K562 (cell line): Measurements from ENCODE around the gene BRAF. TPM values are rescaled to one million over a fixed set of nuclear protein-coding genes. Genes with fewer than 3 reads are reported as not detected.

ENCODE experiments used
- ATAC-seq: fragments of 200-7000 bp; cut with Tn5 transposase; 3 replicates; pipeline ENCODE4 v1.9.1; 2020; ENCODE audit warnings: moderate library complexity
- BruUV-seq: library from RNA; stranded (reverse); fragments of 400-500 nt; replicated peaks from 2 replicates; lab custom pipeline; 2021; lab: Mats Ljungman, UMichigan
- CTCF ChIA-PET: fragments of 300-600 bp; formaldehyde crosslinking; extraction: SDS; loops from one replicate; lab custom pipeline; 2021; ENCODE audit warnings: low intra/inter-chr PET ratio; lab: Yijun Ruan, JAX
- POLR2A ChIA-PET: fragments of 300-600, 350-650 bp; sonication (Branson Sonifier 250); formaldehyde crosslinking; extraction: SDS; loops from one replicate; lab custom pipeline; 2021; ENCODE audit warnings: antibody characterized with exemption, inconsistent platforms; lab: Yijun Ruan, JAX
- DNase-seq, 4 experiments: peaks; one replicate each; pipeline versions ENCODE4 v3.0.0 to v3.0.0-alpha.2; 2011 to 2018; ENCODE audit warnings: low spot score in 3 of 4, mixed read lengths in 3 of 4; ENCODE audit errors: extremely low read depth in 1 of 4
- FAIRE-seq: peaks from 2 replicates; lab custom pipeline; 2011; peaks lifted over from hg19 to GRCh38; lab: Jason Lieb, UNC
- H2AFZ ChIP-seq: 2 replicates; pipeline ENCODE4 v1.6.0; 2011; ENCODE audit warnings: low read depth, low read length, control low read depth, inconsistent platforms
- H3K27ac ChIP-seq: fragments of 200-600 bp; 3 replicates; pipeline ENCODE4 v1.8.0; 2011; ENCODE audit warnings: low read depth, mild to moderate bottlenecking, control low read depth, inconsistent platforms, low read length, moderate library complexity, mixed read lengths; ENCODE audit errors: extremely low read depth
- H3K27me3 ChIP-seq, 2 experiments: fragments of 300-600 bp in 1 of 2; 2 replicates in 1 of 2; 3 replicates in 1 of 2; pipeline versions ENCODE4 v1.6.0 to v1.8.0; 2011; ENCODE audit warnings: inconsistent platforms in 2 of 2, low read length in 2 of 2, mild to moderate bottlenecking in 1 of 2, mixed read lengths in 1 of 2, moderate library complexity in 1 of 2; ENCODE audit not compliant: control insufficient read depth in 2 of 2, insufficient read depth in 2 of 2
- H3K36me3 ChIP-seq: fragments of 300-600 bp; 3 replicates; pipeline ENCODE4 v1.8.0; 2011; ENCODE audit warnings: mild to moderate bottlenecking, low read length, inconsistent platforms; ENCODE audit not compliant: control insufficient read depth, insufficient read depth
- H3K4me1 ChIP-seq, 2 experiments: fragments of 200-600 bp in 1 of 2; replicated peaks in 1 of 2; 2 replicates in 1 of 2; 3 replicates in 1 of 2; pipeline versions ENCODE4 v1.5.1 to v1.8.0; 2011; ENCODE audit warnings: inconsistent platforms in 2 of 2, low read length in 2 of 2, mild to moderate bottlenecking in 1 of 2, mixed read lengths in 1 of 2, moderate library complexity in 1 of 2; ENCODE audit not compliant: control insufficient read depth in 2 of 2, insufficient read depth in 2 of 2
- H3K4me2 ChIP-seq: 2 replicates; pipeline ENCODE4 v1.6.1; 2011; ENCODE audit warnings: low read length, control low read depth, inconsistent platforms, mixed read lengths; ENCODE audit not compliant: insufficient read depth
- H3K4me3 ChIP-seq: fragments of 200-600 bp; sonication (generic), shearing (Covaris generic); 2 replicates; pipeline ENCODE4 v1.5.1; 2016; ENCODE audit warnings: control low read depth, inconsistent platforms
- H3K79me2 ChIP-seq: fragments of 200-600 bp; 3 replicates; pipeline ENCODE4 v1.8.0; 2011; ENCODE audit warnings: low read length, inconsistent platforms; ENCODE audit not compliant: control insufficient read depth, insufficient read depth
- H3K9ac ChIP-seq, 2 experiments: 2 replicates each; pipeline versions ENCODE4 v1.6.0 to v1.6.1; 2011; ENCODE audit warnings: low read depth in 2 of 2, low read length in 2 of 2, control low read depth in 1 of 2, inconsistent platforms in 1 of 2, mild to moderate bottlenecking in 1 of 2, mixed read lengths in 1 of 2; ENCODE audit not compliant: insufficient read depth in 1 of 2
- H3K9me1 ChIP-seq: one replicate; pipeline ENCODE4 v1.6.0; 2011; ENCODE audit warnings: inconsistent platforms, mild to moderate bottlenecking, low read length, moderate library complexity; ENCODE audit not compliant: control insufficient read depth, insufficient read depth
- H3K9me3 ChIP-seq: replicated peaks from 2 replicates; pipeline ENCODE4 v1.5.1; 2011; ENCODE audit warnings: low read depth, low read length, inconsistent platforms; ENCODE audit not compliant: control insufficient read depth, insufficient read depth
- H4K20me1 ChIP-seq: replicated peaks from 2 replicates; pipeline ENCODE4 v1.6.1; 2011; ENCODE audit warnings: low read length, inconsistent platforms, mixed read lengths; ENCODE audit not compliant: control insufficient read depth, insufficient read depth
- AFF1 ChIP-seq, 2 experiments: fragments of 450-650 bp; IDR thresholded peaks; 2 replicates each; pipeline ENCODE4 v1.6.1; 2018; ENCODE audit warnings: mild to moderate bottlenecking in 2 of 2, low read depth in 1 of 2; ENCODE audit not compliant: partially characterized antibody in 2 of 2
- CBFB ChIP-seq: sonication (generic); formaldehyde crosslinking; IDR thresholded peaks from 2 replicates; pipeline ENCODE4 v1.4.0; 2020; ENCODE audit warnings: mild to moderate bottlenecking, missing genetic modification reagents
- CHAMP1 ChIP-seq: fragments of 450-650 bp; IDR thresholded peaks from 2 replicates; pipeline ENCODE4 v1.6.1; 2016; ENCODE audit warnings: mild to moderate bottlenecking
- FOXP4 ChIP-seq: sonication (generic); formaldehyde crosslinking; IDR thresholded peaks from 2 replicates; pipeline ENCODE4 v1.8.0; 2022; ENCODE audit warnings: mild to moderate bottlenecking, missing genetic modification reagents, borderline replicate concordance
- GTF2F1 ChIP-seq: IDR thresholded peaks from 2 replicates; pipeline ENCODE4 v1.6.1; 2011; ENCODE audit warnings: low read depth, low read length, improper control_type of control experiment
- JUN ChIP-seq, 2 experiments: sonication (generic) in 1 of 2; formaldehyde crosslinking in 1 of 2; IDR thresholded peaks; 2 replicates each; pipeline versions ENCODE4 v1.6.1 to v1.8.0; 2012 to 2022; ENCODE audit warnings: borderline replicate concordance in 2 of 2, mild to moderate bottlenecking in 2 of 2, improper control_type of control experiment in 1 of 2, low read depth in 1 of 2, low read length in 1 of 2, missing genetic modification reagents in 1 of 2
- MEIS2 ChIP-seq: fragments of 450-650 bp; IDR thresholded peaks from 2 replicates; pipeline ENCODE4 v1.6.1; 2014; ENCODE audit warnings: mild to moderate bottlenecking; ENCODE audit not compliant: partially characterized antibody
- TRIM25 ChIP-seq: fragments of 450-650 bp; IDR thresholded peaks from 2 replicates; pipeline ENCODE4 v1.7.0; 2016; ENCODE audit warnings: borderline replicate concordance
- ZNF239 ChIP-seq: fragments of 250-450 bp; sonication (Bioruptor Pico); IDR thresholded peaks from 2 replicates; pipeline ENCODE4 v1.4.0; 2020; ENCODE audit warnings: mild to moderate bottlenecking
- ZNF253 ChIP-seq: fragments of 250-450 bp; sonication (Bioruptor Pico); conservative IDR thresholded peaks from 2 replicates; pipeline ENCODE4 v1.6.1; 2021; ENCODE audit warnings: mild to moderate bottlenecking
- WGBS: fragments of 100-300 bp; shearing (Covaris generic); methylation state at CpG from one replicate; pipeline ENCODE4 v1.1.6; 2016; ENCODE audit warnings: low coverage, mixed read lengths; ENCODE audit not compliant: insufficient coverage; ENCODE audit errors: missing lambda C conversion rate; 5-methylcytosine and 5-hydroxymethylcytosine counted together
- in situ Hi-C: fragments of 300-500 bp; cut with MboI; formaldehyde crosslinking; loops from 4 replicates; pipeline ENCODE4 v1.15.0; 2018; ENCODE audit warnings: inconsistent platforms, mixed read lengths
- intact Hi-C: fragments of 100-400 bp; cut with micrococcal nuclease; formaldehyde crosslinking; loops from 2 replicates; pipeline ENCODE4 v1.14.2; 2022
- polyA plus RNA-seq, 8 experiments: library from polyadenylated mRNA; depleted of rRNA in 4 of 8; stranded (reverse) in 5 of 8; unstranded in 3 of 8; fragments of >200 nt; fragmentation: Nextera tagmentation in 2 of 8; fragmentation: Illumina TruSeq in 1 of 8; extraction: Ambion mirVana in 2 of 8; extraction: Trizol in 1 of 8; gene quantifications; 2 replicates each; pipeline versions ENCODE4 v1.2.1 to v1.2.3, GENCODE V29; 2011 to 2014; ENCODE audit warnings: inconsistent platforms in 1 of 8, missing spikeins in 1 of 8
- total RNA-seq, 7 experiments: library from RNA; depleted of rRNA in 6 of 7; stranded (reverse); fragments of >200 nt in 6 of 7; fragmentation: Illumina TruSeq in 2 of 7; extraction: Trizol in 2 of 7; gene quantifications; 2 replicates each; pipeline versions ENCODE4 v1.2.1 to v1.2.3, GENCODE V29; 2011 to 2021; ENCODE audit warnings: low replicate concordance in 1 of 7

The BRAF gene
- total and polyA plus RNA-seq, 9 of the 15 experiments (the other 6 are each of a cell fraction or from before 2014, with no cell fraction given): 3.6 to 38.3 (median 21.9) TPM

- WGBS: 34% methylated on average over 1 of the region's 1 CpG
- CTCF ChIA-PET: no interaction called here
- in situ Hi-C loops (no loop called here), intact Hi-C loops (no loop called here)
- ATAC-seq (no peak), FAIRE-seq (no peak), DNase-seq (no peak)
- Histone ChIP-seq H3K79me2 (no peaks in the 10 kb centered on the region), H3K27me3 (no peaks in the 10 kb centered on the region), H2AFZ (no peak overlapping the region), H4K20me1 (no peaks in the 10 kb centered on the region), H3K4me3 (no peak overlapping the region), H3K27ac (no peak overlapping the region), H3K9me1 (no peaks in the 10 kb centered on the region), H3K4me1 (no peaks in the 10 kb centered on the region; a peak in 1 of 5 replicates), H3K4me2 (no peak overlapping the region), H3K36me3 (peaks cover 5% of the 10 kb centered on the region; the same call in 2 of the 3 replicates), H3K9me3 (no peaks in the 10 kb centered on the region), H3K9ac (no peak overlapping the region)
- POLR2A ChIA-PET: no interaction called here
- BruUV-seq: no TSS peak
- no peak for TF ChIP-seq TRIM25
- TF ChIP-seq ZNF239 (CRISPR knock-in tag): no peak
- TF ChIP-seq JUN (IDR thresholded peaks at IDR 0.05; ENCODE audit: borderline replicate concordance, low read depth, low read length): no peak
- TF ChIP-seq JUN (CRISPR knock-in tag; IDR thresholded peaks at IDR 0.05; ENCODE audit: borderline replicate concordance): no peak
- no peak for TF ChIP-seq GTF2F1
- no peak for TF ChIP-seq FOXP4 (CRISPR knock-in tag)
- TF ChIP-seq AFF1 (IDR thresholded peaks at IDR 0.05; ENCODE audit: low read depth in 1 of 2, partially characterized antibody in 2 of 2): no peak
- no peak for TF ChIP-seq CBFB (CRISPR knock-in tag)
- TF ChIP-seq CHAMP1: no peak
- TF ChIP-seq MEIS2: peak; percentile 70
- no peak for TF ChIP-seq ZNF253 (CRISPR knock-in tag)
Observed at GRCh38 chr7:140841166-140841715, 83.5 kb downstream of the BRAF start.
